Peyer's patch (tissue), 4 donors: ENCODE data around the gene ARL5C. TPM values are rescaled to one million over a fixed set of nuclear protein-coding genes. Genes with fewer than 3 reads are reported as not detected.
A peak's percentile ranks its signal among the peaks of the same experiment; 100 is the strongest.

Experiments used
- DNase-seq, 3 donors: peaks; one replicate each; pipeline ENCODE4 v3.0.0-alpha.2; 2017 to 2019
- H3K27ac ChIP-seq, 4 donors: fragments of 200-600 bp; sonication (generic); one replicate each; pipeline ENCODE4 v1.5.1; 2016 to 2019
- H3K27me3 ChIP-seq, 2 donors: fragments of 200-600 bp; sonication (generic); one replicate each; pipeline ENCODE4 v1.5.1; 2019
- H3K36me3 ChIP-seq, 3 donors: fragments of 200-600 bp; sonication (generic); one replicate each; pipeline ENCODE4 v1.5.1; 2016 to 2019
- H3K4me1 ChIP-seq, 4 donors: fragments of 200-600 bp; sonication (generic); one replicate each; pipeline ENCODE4 v1.5.1; 2016 to 2019
- H3K4me3 ChIP-seq, 4 donors: fragments of 200-600 bp; sonication (generic); 1 replicate in 3 of 4; 2 replicates in 1 of 4; pipeline ENCODE4 v1.5.1; 2016 to 2019; ENCODE audit warnings: mild to moderate bottlenecking in 1 of 4
- H3K9me3 ChIP-seq, 4 donors: fragments of 200-600 bp; sonication (generic); one replicate each; pipeline ENCODE4 v1.5.1; 2016 to 2019; ENCODE audit warnings: mild to moderate bottlenecking in 1 of 4
- CTCF ChIP-seq, 6 experiments: fragments of 450-650 bp in 4 of 6; fragments of 200-600 bp in 2 of 6; sonication (generic) in 1 of 6; IDR thresholded peaks; one replicate each; pipeline ENCODE4 v1.5.1; 2017 to 2019; ENCODE audit warnings: antibody characterized with exemption in 6 of 6, mild to moderate bottlenecking in 3 of 6, moderate library complexity in 1 of 6
- POLR2A ChIP-seq, 2 donors: fragments of 450-650 bp; IDR thresholded peaks; one replicate each; pipeline ENCODE4 v1.5.1; 2017; ENCODE audit warnings: antibody characterized with exemption in 2 of 2, mild to moderate bottlenecking in 2 of 2, moderate library complexity in 2 of 2
- total RNA-seq, 4 donors: library from RNA; depleted of rRNA; stranded (reverse); fragments of >200 nt; gene quantifications; one replicate each; pipeline ENCODE4 v1.1.0, GENCODE V29; 2016

Gene ARL5C, protein sequence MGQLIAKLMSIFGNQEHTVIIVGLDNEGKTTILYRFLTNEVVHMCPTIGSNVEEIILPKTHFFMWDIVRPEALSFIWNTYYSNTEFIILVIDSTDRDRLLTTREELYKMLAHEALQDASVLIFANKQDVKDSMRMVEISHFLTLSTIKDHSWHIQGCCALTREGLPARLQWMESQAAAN
- not detected for total RNA-seq

DNA sequence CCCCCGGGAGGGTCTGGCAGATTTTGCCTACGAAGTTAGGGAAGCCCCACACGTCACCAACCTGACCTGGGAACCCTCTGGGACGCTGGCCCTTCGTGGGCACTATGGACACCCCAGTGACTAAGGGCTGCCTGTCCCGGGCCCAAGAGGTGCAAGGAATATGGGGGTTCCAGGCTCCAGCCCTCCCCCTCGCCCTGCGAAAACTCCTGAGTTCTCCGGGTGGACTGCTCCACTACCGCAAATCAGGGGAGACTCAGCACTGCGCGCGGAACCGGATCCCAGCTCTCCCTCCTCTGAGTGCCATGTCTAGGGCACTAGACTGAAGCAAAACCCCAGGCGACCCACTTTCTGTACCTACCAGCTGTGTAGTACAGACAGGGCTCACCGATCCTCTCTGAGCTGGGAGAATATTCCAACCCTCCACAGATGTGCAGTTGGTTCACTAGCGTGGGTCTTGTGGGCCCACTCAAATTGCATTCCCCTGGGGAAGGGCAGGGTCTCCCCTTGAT is at the start of gene ARL5C:
Gene ARL5C (minus strand): TSS at position 321 of the 509 bp plus-strand sequence. CDS start 401 bp downstream, outside the sequence.
- DNase-seq = no peak
- Histone ChIP-seq H3K36me3 (no peaks in the 10 kb centered on the region), H3K4me3 (peak within 1 kb of the TSS; percentile 29 to 53 (median 52)), H3K27me3 (no peaks in the 10 kb centered on the region), H3K27ac (peak within 1 kb of the TSS in 2 of 4 donors; percentile 12 to 42), H3K4me1 (peaks cover 0 to 10% (median 5%) of the 10 kb centered on the region in 4 donors), H3K9me3 (peaks cover 0 to 3% (median 0%) of the 10 kb centered on the region in 4 donors)
- TF ChIP-seq CTCF (IDR thresholded peaks at IDR 0.05) (no peak), POLR2A (IDR thresholded peaks at IDR 0.05) (no peak)

GRCh38 chr17:39213852-39214251 is 47.9 kb upstream of the ARL5C start:
- H3K4me3 ChIP-seq = no peak overlapping the region
- H3K4me1 ChIP-seq = peaks cover 0 to 16% (median 13%) of the 10 kb centered on the region in 4 donors
- no peak overlapping the region for H3K27ac ChIP-seq
- TF ChIP-seq CTCF (IDR thresholded peaks at IDR 0.05) (no peak), POLR2A (IDR thresholded peaks at IDR 0.05) (no peak)
- H3K9me3 ChIP-seq = peaks cover 0 to 6% (median 0%) of the 10 kb centered on the region in 4 donors
- DNase-seq = no peak
- H3K36me3 ChIP-seq = no peaks in the 10 kb centered on the region
- H3K27me3 ChIP-seq = peaks cover 0 to 12% of the 10 kb centered on the region in 2 donors

- Histone ChIP-seq H3K27ac (no peak overlapping the region), H3K9me3 (peaks cover 0 to 6% (median 0%) of the 10 kb centered on the region in 4 donors), H3K27me3 (peaks cover 0 to 12% of the 10 kb centered on the region in 2 donors), H3K4me1 (peaks cover 0 to 24% (median 20%) of the 10 kb centered on the region in 4 donors), H3K36me3 (no peaks in the 10 kb centered on the region), H3K4me3 (no peak overlapping the region)
- no peak for DNase-seq
- no peak for TF ChIP-seq POLR2A (IDR thresholded peaks at IDR 0.05)
Measured at GRCh38 chr17:39212841-39213480, 47.0 kb upstream of the ARL5C start.

- TF ChIP-seq CTCF (IDR thresholded peaks at IDR 0.05) = no peak
- TF ChIP-seq POLR2A (IDR thresholded peaks at IDR 0.05) = no peak
- H3K9me3 ChIP-seq = peaks cover 0 to 1% (median 0%) of the 10 kb centered on the region in 4 donors
- no peak overlapping the region for H3K4me3 ChIP-seq
- peaks cover 0 to 12% of the 10 kb centered on the region in 2 donors for H3K27me3 ChIP-seq
- H3K27ac ChIP-seq = no peak overlapping the region
- H3K4me1 ChIP-seq = peaks cover 0 to 25% (median 20%) of the 10 kb centered on the region in 4 donors
- H3K36me3 ChIP-seq = no peaks in the 10 kb centered on the region
- DNase-seq = no peak
Measured at GRCh38 chr17:39212195-39212810, 46.3 kb upstream of the ARL5C start.

DNA sequence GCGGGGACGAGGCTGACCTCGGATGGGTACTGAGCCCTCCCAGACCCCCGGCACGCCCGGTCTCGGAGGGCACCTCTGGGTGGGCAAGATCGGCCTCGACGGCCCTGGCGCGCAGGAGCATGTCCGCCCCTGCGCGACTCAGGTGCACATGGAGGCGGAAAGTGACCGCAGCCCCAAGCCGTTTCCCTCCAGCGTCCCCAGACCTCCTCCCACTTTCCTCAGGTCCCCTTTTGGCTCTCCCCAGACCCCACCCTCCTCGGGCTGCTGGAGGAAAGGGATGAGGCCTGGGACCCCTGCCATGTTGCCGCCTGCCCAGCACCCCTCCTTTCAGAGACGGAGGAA is 44.1 kb upstream of the ARL5C start:
- Histone ChIP-seq H3K4me3 (peak overlapping the region; percentile 23 to 49 (median 46)), H3K9me3 (no peaks in the 10 kb centered on the region), H3K36me3 (peaks cover 0 to 3% (median 0%) of the 10 kb centered on the region in 3 donors), H3K27me3 (peaks cover 0 to 12% of the 10 kb centered on the region in 2 donors), H3K27ac (peak overlapping the region in 1 of 4 donors; percentile 60), H3K4me1 (peaks cover 0 to 25% (median 20%) of the 10 kb centered on the region in 4 donors)
- TF ChIP-seq POLR2A (IDR thresholded peaks at IDR 0.05) (no peak), CTCF (IDR thresholded peaks at IDR 0.05) (no peak)
- DNase-seq = no peak
